Skeletal muscle tissue (tissue), 4 donors: ENCODE results near the gene MLLT1. TPM values are rescaled to one million over a fixed set of nuclear protein-coding genes. Genes with fewer than 3 reads are reported as not detected.
"Not testable (repeated sequence)": the region's sequence is repeated elsewhere in the genome, so short reads cannot be mapped to it uniquely, and the experiment has no call there.

Experiments
- H3K27ac ChIP-seq: one replicate; pipeline ENCODE4 v1.7.0; 2013; ENCODE audit warnings: mild to moderate bottlenecking, low read depth, low read length, inconsistent platforms
- H3K27me3 ChIP-seq, 3 donors: one replicate each; pipeline ENCODE4 v1.7.0; 2013; ENCODE audit warnings: low read length in 3 of 3; ENCODE audit not compliant: control insufficient read depth in 3 of 3, insufficient read depth in 3 of 3
- H3K36me3 ChIP-seq, 3 donors: one replicate each; pipeline ENCODE4 v1.7.0; 2013; ENCODE audit warnings: low read length in 3 of 3; ENCODE audit not compliant: control insufficient read depth in 3 of 3, insufficient read depth in 3 of 3
- H3K4me1 ChIP-seq, 3 donors: one replicate each; pipeline ENCODE4 v1.7.0; 2013; ENCODE audit warnings: low read length in 3 of 3, mild to moderate bottlenecking in 3 of 3; ENCODE audit not compliant: control insufficient read depth in 3 of 3, insufficient read depth in 3 of 3
- H3K4me3 ChIP-seq, 3 donors: one replicate each; pipeline ENCODE4 v1.7.0; 2013; ENCODE audit warnings: low read length in 3 of 3
- H3K9ac ChIP-seq, 3 donors: one replicate each; pipeline ENCODE4 v1.7.0; 2013; ENCODE audit warnings: low read length in 3 of 3, mild to moderate bottlenecking in 3 of 3, moderate library complexity in 2 of 3, low read depth in 1 of 3
- H3K9me3 ChIP-seq, 3 donors: one replicate each; pipeline ENCODE4 v1.7.0; 2013; ENCODE audit warnings: low read length in 3 of 3; ENCODE audit not compliant: control insufficient read depth in 3 of 3
- total RNA-seq: library from RNA; depleted of rRNA; stranded (reverse); fragments of >200 nt; gene quantifications from one replicate; pipeline ENCODE4 v1.2.3, GENCODE V29; 2014
- donor health status: Osteomylitis.

Gene MLLT1, protein sequence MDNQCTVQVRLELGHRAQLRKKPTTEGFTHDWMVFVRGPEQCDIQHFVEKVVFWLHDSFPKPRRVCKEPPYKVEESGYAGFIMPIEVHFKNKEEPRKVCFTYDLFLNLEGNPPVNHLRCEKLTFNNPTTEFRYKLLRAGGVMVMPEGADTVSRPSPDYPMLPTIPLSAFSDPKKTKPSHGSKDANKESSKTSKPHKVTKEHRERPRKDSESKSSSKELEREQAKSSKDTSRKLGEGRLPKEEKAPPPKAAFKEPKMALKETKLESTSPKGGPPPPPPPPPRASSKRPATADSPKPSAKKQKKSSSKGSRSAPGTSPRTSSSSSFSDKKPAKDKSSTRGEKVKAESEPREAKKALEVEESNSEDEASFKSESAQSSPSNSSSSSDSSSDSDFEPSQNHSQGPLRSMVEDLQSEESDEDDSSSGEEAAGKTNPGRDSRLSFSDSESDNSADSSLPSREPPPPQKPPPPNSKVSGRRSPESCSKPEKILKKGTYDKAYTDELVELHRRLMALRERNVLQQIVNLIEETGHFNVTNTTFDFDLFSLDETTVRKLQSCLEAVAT
- 2.6 TPM for total RNA-seq

DNA sequence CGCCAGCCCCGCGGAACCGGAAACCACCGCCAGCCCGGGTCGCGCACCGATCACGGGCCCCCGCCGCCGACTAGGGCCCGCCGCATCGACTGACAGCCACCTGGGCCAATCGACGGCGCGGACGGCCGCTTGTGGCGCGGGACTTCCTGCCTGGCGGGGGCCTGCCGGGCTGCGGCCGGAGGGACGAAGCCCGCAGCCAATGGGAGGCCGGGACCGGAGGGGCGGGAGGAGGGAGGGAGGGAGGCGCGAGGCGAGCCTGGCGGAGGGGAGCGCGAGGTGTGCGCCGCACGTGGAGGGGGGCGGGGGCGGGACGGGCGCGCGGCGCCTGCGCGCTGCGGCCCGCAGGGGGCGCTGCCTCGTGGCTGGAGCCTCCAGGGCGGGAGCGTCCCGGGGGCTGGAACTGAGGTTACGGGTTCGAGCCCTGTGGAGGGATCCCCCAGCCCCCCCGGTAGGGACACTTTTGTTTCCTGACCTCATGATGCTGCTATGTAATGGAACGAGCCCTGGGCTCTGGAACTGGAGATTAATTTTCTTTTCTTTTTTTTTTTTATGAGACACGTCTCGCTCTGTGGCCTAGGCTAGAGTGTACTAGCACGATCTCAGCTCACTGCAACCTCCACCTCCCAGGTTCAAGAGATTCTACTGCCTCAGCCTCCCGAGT lies at the start of gene MLLT1:
Gene MLLT1 (minus strand): TSS at position 45 of the 661 bp plus-strand sequence. CDS start 191 bp downstream, outside the sequence.
- peaks cover 41 to 43% (median 42%) of the 10 kb centered on the region in 3 donors for H3K4me1 ChIP-seq
- H3K27me3 ChIP-seq: no peaks in the 10 kb centered on the region
- no peaks in the 10 kb centered on the region for H3K9me3 ChIP-seq
- H3K9ac ChIP-seq: peak within 1 kb of the TSS; percentile 77 to 89 (median 88)
- peak within 1 kb of the TSS; percentile 73 for H3K27ac ChIP-seq
- peak within 1 kb of the TSS; percentile 76 to 79 (median 78) for H3K4me3 ChIP-seq
- peaks cover 0 to 4% (median 0%) of the 10 kb centered on the region in 3 donors for H3K36me3 ChIP-seq

GRCh38 chr19:6326815-6327214 lies 47.0 kb upstream of the MLLT1 start:
- H3K4me3 ChIP-seq: no peak overlapping the region
- H3K27me3 ChIP-seq: peaks cover 0 to 4% (median 1%) of the 10 kb centered on the region in 3 donors
- no peaks in the 10 kb centered on the region for H3K36me3 ChIP-seq
- H3K27ac ChIP-seq: no peak overlapping the region
- H3K9ac ChIP-seq: no peak overlapping the region
- H3K9me3 ChIP-seq: no peaks in the 10 kb centered on the region
- H3K4me1 ChIP-seq: no peaks in the 10 kb centered on the region

DNA sequence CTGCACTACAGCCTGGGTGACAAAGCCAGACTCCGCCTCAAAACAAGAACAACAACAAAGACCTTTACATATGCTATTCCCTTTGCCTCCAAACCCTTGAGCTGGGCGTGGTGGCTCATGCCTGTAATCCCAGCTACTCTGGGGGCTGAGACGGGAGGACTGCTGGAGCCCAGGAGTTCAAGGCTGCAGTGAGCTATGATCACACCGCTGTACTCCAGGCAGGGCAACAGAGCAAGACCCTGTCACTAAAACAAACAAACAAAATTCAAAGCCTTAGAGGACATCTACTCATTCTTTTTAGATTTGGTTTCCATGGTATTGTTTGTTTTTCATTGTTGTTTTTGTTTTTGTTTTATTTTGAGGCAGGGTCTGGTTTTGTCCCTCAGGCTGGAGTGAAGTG lies 45.8 kb upstream of the MLLT1 start:
- Histone ChIP-seq H3K36me3 (no peaks in the 10 kb centered on the region), H3K4me3 (no peak overlapping the region), H3K27me3 (peaks cover 0 to 11% (median 3%) of the 10 kb centered on the region in 3 donors), H3K27ac (no peak overlapping the region), H3K4me1 (no peaks in the 10 kb centered on the region), H3K9ac (no peak overlapping the region), H3K9me3 (no peaks in the 10 kb centered on the region)

DNA sequence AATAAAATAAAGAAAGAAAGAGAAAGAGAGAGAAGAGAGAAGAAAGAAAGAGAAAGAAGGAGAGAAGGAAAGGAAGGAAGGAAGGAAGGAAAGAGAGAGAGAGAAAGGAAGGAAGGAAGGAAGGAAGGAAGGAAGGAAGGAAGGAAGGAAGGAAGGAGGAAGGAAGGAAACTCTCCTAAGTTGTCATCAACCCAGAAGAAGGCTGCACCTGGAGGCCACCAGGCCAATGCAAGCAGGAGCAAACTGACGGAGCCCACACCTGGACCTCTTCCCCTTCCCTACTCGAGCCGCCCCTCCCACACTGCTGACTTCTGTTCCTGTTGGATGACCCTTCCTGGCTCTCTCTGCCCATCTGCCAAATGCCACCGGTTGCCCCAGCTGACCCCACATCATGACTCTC lies 45.0 kb upstream of the MLLT1 start:
- Histone ChIP-seq H3K27ac (no peak overlapping the region), H3K9ac (no peak overlapping the region), H3K9me3 (no peaks in the 10 kb centered on the region), H3K27me3 (peaks cover 0 to 11% (median 6%) of the 10 kb centered on the region in 3 donors), H3K36me3 (no peaks in the 10 kb centered on the region), H3K4me3 (no peak overlapping the region), H3K4me1 (no peaks in the 10 kb centered on the region)

DNA sequence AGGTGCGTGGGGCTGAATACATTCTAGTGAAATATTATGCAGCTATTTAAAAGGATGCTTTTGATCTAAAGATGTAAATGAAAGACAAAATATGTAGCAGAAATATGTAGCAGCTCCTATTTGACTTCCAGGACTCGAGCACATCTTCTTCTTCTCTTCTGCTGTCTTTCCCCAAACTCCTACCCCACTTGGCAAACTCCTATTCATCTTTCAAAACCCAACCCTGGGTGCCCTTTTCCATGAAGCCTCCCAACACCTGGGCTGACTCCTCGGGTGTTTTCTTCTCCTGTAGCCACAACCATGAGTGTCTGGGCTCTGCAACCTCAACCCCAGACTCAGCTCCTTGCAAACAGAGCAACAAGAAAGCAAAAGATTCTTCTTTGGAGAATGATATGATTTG lies 42.5 kb upstream of the MLLT1 start:
- Histone ChIP-seq H3K27me3 (peaks cover 5 to 20% (median 14%) of the 10 kb centered on the region in 3 donors), H3K9me3 (no peaks in the 10 kb centered on the region), H3K4me3 (no peak overlapping the region), H3K4me1 (no peaks in the 10 kb centered on the region), H3K9ac (no peak overlapping the region), H3K27ac (no peak overlapping the region), H3K36me3 (no peaks in the 10 kb centered on the region)

- Histone ChIP-seq H3K36me3 (no peaks in the 10 kb centered on the region), H3K27ac (no peak overlapping the region), H3K27me3 (peaks cover 5 to 20% (median 14%) of the 10 kb centered on the region in 3 donors), H3K4me1 (no peaks in the 10 kb centered on the region), H3K9me3 (no peaks in the 10 kb centered on the region), H3K9ac (no peak overlapping the region), H3K4me3 (no peak overlapping the region)
Measured at GRCh38 chr19:6319376-6319775, 39.6 kb upstream of the MLLT1 start.

- Histone ChIP-seq H3K4me1 (no peaks in the 10 kb centered on the region), H3K4me3 (no peak overlapping the region), H3K9ac (no peak overlapping the region), H3K27me3 (peaks cover 5 to 20% (median 14%) of the 10 kb centered on the region in 3 donors), H3K27ac (no peak overlapping the region), H3K9me3 (peaks cover 0 to 1% (median 0%) of the 10 kb centered on the region in 3 donors), H3K36me3 (no peaks in the 10 kb centered on the region)
Measured at GRCh38 chr19:6318772-6319171, 39.0 kb upstream of the MLLT1 start.

GRCh38 chr19:6315646-6316045 lies 35.9 kb upstream of the MLLT1 start:
- H3K9ac ChIP-seq, H3K36me3 ChIP-seq, H3K4me3 ChIP-seq: not testable (repeated sequence)

DNA sequence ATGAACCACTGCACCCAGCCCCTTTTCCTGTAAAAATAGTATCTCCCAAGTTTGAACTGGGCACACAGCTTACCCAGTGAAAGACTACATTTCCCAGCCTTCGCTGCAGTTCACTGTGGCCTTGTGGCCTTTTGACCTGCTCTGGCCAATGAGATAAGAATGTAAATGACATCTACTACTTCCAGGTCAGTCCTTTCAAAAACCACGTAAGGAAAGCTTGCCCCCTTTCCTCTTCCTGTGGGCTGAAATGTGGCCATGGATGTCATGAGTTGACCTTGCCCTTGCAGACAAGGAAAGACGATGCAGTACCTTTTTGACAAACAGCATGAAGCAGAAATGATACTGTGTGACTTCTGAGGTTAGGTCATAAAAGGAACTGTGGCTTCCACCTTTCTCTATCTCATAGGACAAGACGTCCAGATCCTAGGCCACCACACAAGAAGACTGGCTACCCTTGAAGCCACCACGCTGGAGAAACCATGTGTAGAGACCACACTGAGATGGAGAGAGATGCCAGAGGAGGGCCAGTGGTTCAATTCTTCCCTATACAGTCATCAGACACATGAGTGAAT lies 33.7 kb upstream of the MLLT1 start:
- no peaks in the 10 kb centered on the region for H3K36me3 ChIP-seq
- H3K9me3 ChIP-seq: peaks cover 0 to 4% (median 3%) of the 10 kb centered on the region in 3 donors
- peaks cover 0 to 10% (median 5%) of the 10 kb centered on the region in 3 donors for H3K27me3 ChIP-seq
- H3K27ac ChIP-seq: no peak overlapping the region
- H3K4me1 ChIP-seq: no peaks in the 10 kb centered on the region
- H3K9ac ChIP-seq: no peak overlapping the region
- no peak overlapping the region for H3K4me3 ChIP-seq

More at GRCh38 chr19:6315646-6316045, 35.9 kb upstream of the MLLT1 start:
- not testable (repeated sequence) for H3K27ac ChIP-seq, H3K9me3 ChIP-seq, H3K4me1 ChIP-seq
- H3K27me3 ChIP-seq: peaks cover 5 to 19% (median 16%) of the 10 kb centered on the region in 3 donors
